Hematopoietic multipotent progenitor cell treated with erythropoietin and hydrocortisone succinate and interleukin-3 and kit ligand, for 4 days (in vitro differentiated cells): Measurements from ENCODE around the gene NOS2.
"Not testable (repeated sequence)": the region's sequence is repeated elsewhere in the genome, so short reads cannot be mapped to it uniquely, and the experiment has no call there.

ENCODE experiments used
- DNase-seq: peaks from one replicate; pipeline ENCODE4 v3.0.0-alpha.2; 2015

The NOS2 gene

DNA sequence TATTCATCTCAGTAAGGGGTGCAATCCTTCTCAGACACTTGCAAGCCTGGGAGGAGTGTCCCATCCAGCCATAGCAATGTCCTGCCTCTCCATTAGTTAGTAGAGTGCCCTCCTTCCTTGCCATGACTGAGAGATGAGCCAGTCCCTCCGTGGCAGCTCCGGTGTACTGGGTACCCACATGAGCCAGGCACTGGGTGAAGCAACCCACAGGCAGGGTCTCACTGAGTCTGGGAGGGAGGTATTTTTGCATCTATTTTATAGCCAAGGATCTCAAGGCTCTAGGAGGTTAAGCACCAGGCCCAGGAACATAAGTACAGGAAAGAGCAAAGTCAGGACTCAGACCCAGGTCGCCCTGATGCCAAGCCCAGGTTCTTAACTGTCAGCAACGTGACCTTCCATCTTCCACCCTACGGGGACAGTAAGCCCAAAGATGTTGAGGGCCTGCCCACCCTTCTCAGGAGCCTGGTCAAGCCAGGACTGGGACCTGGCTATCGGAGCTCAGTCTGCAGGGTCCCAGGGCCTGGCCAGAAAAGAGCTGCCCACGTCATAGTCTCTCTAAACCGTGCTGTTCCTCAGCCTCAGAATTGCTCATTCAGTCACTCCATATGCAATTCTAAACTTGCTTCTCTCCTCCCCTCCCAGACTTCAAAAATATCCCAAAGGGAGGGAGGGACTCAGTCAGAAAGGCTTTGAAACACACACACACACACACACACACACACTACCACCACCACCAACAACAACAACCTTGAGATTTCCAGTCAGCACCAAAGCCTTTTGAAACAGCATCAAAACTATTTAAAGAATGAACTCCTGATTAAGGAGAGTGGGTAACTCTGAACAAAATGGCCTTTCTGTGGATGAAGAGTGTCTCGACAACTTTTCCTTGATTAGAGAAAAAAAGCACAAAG is 16.6 kb downstream of the NOS2 start:
- DNase-seq, result no peak

DNA sequence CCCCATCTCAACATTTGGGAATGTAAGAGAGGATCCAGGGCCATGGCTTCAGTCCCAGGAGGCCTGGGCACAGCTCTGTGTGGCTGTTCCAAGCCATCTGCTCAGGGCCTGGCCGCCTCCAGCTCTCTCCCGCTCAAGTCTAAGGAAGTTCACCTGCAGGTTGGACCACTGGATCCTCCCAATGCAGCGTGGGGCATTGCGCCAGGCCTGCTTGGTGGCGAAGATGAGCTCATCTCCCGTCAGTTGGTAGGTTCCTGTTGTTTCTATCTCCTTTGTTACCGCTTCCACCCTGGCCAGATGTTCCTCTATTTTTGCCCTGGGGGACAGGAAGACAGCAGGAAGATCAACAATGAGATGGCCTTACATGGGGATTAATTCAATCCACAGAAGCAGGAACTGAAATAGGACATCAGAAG is 17.5 kb downstream of the NOS2 start:
- DNase-seq, result peak; percentile 27

DNA sequence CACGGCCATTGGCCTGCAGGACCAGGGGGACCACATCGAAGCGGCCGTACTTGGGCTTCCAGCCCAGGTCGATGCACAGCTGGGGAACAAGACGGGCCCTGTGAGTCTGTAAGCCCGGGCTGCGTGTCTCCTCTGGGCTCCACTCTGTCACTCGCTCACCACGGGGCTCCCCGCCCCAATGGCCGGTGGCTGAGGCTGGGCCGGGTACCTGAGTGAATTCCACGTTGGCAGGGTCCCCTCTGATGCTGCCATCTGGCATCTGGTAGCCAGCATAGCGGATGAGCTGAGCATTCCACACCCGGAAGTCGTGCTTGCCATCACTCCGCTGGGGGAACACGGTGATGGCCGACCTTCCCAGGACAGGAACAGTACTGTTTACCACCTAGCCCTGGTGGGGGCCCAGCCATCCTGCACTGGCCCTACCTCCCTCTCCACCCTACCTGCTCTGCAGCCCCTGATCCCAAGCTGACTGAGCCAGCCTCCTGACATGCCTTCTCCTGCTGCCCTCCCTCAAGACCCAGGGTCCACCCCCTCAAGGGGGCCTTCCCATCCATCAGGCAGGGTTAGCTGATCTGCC is 19.4 kb downstream of the NOS2 start:
- DNase-seq, result no peak

DNA sequence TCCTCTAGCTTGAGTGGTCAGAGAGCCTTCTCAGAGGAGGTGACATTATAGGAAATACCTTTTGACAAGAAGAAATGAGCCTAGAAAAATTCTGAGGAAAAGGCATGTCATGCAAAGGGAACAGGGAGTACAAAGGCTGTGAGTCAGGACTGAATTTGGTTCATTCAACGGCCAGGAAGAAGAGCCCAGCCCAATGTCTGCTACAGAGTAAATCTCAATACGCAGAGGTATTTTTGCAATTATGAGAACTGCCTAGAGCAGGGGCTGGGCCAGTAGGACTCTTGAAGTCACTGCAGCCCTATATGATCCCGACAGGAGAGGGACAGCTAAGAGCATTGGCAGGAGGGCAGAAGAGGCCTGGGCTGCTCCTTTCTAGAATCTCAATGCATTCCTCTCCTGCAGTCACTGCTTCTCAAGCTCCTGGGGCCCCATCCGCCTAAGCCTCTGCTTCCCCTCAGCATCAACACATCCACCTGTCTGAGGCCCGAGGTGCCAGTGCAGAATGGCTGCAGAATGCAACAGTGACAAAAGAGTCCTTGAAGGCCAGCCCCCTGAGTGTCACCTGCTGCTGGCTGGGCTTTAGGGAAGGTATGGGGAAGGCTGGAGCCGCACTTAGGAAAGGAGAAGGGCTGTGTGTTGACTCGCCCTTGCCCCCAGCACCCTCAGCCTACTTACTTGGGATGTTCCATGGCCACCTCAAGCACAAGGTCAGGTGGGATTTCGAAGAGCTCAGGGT is 20.1 kb downstream of the NOS2 start:
- DNase-seq, result no peak

DNA sequence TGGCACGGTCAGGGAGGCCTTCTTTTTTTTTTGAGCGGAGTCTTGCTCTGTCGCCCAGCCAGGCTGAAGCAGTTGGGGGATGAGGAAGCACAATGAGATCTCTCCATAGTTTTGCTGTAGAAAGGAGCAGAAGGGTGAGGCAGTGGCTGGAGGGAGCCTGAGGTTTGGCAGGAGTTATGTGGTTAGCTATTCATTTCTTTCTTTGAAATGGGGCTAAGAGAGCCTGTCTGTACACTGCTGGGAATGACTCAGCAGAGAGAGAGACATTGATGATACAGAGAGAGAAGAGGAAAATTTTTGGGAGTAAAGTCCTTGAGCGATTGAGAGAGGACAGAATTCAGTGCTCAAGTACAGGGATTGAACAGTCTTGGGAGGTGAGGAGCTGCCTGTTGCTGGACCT is 22.1 kb downstream of the NOS2 start:
- peak; percentile 50 for DNase-seq

DNA sequence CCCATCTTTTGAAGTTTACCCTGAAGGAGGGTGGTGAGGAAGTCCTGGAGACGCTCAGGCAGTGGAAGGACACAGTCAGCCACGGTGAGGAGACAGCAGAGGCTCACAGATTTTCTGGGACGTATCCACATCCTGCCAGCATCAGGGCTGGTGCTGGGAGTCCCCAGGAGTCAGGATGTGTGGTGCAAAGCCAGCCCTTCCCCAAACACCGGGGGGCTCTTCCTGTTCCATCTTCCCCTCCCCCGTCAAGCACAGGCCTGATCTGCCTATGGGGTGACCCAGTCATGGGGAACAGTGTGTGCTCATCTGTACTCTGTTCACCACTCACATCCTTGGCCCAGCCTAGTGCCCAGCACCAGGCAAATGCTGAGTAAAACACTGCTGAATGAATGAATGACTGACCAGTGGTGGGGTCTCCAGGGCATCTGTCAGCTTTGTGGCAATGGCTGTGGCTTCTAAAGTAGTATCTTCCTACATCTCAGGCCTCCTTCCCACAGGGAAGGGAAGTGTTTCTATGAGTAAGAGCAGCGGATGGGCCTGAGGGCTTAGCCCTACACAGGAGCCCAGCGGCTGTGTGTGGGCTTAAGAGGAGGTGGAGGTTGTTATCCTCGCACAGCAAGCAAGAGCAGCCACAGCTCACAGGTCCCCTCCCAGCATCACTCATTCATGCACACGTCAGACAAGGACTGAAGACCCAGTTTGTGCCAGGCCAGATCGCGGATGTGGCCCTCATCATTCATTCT is 23.3 kb downstream of the NOS2 start:
- no peak for DNase-seq

DNA sequence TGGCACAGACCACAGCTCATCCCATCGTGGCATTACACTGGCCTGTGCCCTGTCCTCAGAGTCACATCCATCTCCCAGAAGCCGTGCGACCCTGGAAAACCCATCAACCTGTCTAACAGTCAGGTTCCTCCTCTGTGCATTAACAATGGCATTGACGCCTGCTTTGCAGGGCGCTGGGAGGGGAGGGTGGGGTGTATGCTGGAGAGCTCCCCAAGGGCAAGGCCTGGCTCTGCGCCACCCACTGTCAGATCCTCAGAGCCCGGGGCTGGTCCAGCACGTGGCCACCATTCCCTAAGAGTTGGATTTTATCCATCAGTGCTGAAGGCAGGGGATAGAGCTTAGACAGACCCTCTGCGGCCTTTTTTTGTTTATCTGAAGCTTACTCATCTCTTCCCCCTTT is 28.7 kb downstream of the NOS2 start:
- no peak for DNase-seq

DNA sequence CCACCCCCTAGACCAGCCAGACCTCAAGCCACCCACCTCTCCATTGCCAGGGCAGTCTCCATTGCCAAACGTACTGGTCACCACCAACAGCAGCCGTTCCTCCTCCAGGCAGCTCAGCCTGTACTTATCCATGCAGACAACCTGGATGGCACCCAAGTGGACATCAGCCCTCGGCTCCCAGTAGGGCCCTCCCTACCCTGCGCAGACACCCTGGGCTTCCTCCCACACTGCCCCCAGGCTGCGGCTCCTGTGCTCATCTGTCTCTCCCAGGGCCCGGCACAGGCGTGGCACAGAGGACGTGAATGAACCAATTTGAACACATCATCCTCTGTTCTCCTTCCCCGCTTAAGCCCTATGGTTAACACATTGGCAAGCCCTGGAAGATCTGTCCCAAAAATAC is 29.5 kb downstream of the NOS2 start:
- DNase-seq, result no peak

DNA sequence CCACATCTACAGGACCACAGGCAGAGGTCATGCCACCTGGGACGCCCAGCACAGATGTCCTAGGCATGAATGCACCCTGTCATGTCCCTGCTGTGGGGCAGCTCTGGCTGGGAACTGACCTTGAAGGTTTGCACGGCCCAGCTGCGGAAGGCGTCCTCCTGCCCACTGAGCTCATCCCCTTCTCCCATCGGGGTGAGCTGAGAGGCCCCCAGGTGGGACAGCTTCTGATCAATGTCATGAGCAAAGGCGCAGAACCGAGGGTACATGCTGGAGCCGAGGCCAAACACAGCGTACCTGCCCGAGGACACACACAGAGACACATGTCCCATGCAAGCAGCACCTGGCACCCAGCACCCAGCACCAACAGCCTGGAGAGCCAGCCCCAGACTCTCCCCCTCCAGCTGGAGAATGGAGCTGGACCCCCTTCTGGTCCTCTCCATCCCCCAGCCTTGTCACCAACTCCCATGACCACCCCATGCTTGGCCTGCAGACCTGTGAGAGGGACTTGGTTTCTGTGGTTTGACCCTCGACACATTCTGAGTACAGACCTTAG is 31.4 kb downstream of the NOS2 start:
- DNase-seq, result no peak

DNA sequence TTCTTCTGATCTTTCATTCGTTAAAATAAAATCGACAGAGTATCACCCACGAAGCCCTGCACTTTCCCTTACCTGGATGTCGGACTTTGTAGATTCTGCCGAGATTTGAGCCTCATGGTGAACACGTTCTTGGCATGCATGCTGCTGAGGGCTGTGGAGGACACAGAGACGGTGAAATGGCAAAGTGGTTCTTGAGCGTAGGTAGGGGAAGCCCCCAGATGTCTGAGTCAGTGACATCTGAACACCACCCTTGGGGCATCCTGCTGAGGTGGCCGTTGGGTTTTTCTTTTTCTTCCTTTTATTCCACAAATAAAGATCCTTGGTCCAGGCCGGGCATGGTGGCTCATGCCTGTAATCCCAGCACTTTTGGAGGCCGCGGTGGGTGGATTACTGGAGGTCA is 33.9 kb downstream of the NOS2 start:
- no peak for DNase-seq

DNA sequence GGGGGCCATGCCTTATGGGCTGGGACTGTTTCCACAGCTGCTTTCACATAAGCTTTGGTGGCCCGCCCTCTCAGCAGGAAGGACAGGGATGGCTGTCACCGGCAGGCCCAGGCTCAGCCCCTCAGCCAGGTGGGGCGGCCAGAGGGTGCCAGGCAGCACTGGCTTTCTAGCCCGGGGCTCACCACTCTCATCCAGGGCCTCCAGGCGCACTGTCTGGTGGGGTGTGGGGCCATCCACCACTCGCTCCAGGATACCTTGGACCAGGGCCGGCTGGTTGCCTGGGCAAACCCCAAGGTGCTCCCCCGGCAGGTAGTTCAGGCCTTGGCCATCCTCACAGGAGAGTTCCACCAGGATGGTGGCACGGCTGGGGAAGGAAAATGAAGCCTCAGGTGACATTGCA is 35.0 kb downstream of the NOS2 start:
- no peak for DNase-seq

DNA sequence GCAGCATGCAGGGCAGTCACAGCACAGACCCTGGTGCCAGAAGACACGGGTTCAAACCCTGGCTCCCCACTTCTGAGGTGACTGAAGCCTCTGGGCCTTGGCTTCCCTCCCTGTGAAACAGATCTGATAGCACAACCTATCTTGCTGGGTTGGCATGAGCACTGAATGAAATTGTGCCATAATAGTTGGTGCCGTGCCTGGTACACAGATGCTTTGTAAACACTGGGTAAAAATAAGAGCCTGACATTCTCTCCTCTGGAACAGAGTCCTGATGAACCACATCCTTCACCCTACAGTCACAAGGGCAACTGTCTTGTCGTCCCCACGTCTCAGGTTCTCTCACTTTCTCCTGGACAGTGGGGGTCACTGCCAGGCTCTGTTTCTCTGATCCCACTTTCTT is 35.7 kb downstream of the NOS2 start:
- DNase-seq, result no peak

DNA sequence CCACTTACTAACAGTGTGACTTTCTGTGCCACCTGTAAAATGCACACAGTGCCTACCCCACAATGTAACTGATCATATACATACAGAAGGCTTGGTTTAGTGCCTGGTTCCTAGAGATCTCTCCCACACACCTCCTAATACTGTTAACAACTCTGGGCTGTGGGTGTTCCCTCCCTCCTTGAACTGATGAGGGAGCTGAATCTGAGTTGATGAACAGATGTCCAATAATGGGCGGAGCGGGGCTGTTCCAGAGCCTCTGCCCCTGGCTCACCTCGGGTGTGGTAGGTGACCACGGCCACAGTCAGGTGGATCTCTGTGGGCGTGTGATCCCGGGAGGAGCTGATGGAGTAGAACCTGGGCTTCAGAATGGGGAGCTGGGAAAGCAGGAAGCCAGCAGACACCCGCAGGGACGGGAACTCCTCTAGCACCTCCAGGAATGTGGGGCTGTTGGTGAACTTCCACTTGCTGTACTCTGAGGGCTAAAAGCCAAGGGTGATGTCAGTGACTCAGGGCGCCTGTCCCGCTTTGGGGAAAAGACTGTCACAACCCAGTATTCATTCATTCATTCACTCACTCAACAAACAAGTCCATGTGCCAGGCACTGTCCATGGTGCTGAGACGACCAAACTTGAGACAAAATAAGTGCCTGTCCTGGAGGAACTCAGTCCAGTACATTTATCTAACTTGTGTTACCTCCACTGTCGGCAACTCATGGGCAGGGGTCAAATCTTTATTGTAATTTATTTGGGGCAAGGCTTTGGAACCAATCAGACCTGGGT is 37.6 kb downstream of the NOS2 start:
- DNase-seq, result peak; percentile 69

DNA sequence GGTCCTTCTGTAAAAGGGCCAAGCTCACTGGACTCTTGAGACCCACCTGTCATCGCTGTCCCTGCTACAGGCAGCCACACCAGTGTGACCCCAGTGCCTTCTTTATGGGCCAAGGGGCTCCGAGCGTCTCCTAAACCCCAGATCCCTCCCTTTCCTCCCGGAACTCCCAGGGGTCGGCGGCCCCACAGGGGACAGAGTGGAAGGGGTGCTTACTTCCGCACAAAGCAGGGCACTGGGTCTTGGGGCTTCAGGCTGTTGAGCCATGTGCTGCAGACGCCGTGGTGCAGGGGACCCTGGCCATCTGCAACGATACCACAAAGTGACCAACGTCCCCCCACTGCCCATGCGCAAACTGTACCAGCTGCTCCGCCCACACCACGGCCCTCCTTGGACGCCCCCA is 39.4 kb downstream of the NOS2 start:
- DNase-seq, result not testable (repeated sequence)

DNA sequence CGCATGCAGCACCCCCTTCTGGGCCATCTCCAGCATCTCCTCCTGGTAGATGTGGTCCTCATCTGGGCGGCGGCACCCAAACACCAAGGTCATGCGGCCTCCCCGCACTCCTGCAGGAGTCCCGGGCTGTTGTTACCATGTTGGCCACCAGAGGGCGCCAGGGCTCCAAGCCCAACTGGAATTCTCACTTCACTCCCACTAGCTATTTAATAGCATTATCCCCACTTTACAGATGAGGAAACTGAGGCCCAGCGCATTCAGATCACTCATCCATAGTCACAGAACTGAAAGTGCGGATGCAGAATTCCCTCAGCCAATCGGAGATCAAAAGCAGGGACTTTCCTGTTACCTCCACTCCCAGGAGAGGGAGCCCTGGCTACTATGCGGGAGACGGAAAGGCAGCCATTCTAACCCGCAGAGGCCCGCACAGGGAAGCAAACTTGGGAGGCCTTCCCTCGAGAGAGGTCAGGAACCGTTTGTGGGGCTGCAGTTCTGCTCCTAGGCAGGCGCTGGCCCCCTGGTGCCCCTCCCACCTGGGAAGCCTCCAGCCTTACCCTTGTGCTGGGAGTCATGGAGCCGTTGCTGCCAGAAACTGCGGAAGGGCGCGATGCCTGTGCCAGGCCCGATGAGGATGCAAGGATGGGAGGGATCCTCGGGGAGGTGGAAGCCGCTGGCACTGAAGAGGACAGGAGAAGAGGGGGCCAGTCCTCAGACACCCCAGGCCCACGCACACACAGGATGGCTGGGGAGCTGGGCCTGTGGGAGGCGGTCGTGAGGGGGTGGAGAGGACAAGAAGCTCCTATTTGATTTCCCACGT is 40.1 kb downstream of the NOS2 start:
- DNase-seq, result peak; percentile 80

DNA sequence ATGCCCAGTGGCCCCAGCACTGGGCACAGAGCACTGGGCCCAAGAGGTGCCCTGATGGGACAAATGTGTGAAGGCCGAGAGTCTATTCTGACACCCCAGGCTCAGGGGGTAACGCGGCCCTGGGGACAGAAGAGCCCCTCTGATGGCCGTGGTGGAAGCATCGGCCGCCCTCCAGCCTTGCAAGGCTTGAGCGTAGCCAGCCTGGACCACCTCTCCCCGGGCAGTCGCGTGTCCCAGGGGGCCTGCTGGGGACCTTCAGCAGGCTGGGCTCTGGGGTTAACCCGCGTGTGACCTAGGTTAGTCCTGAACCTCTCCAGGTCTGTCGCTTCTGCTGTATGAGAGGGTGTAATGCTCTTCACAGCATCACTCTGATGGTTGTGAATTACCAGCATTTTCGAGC is 40.8 kb downstream of the NOS2 start:
- no peak for DNase-seq

DNA sequence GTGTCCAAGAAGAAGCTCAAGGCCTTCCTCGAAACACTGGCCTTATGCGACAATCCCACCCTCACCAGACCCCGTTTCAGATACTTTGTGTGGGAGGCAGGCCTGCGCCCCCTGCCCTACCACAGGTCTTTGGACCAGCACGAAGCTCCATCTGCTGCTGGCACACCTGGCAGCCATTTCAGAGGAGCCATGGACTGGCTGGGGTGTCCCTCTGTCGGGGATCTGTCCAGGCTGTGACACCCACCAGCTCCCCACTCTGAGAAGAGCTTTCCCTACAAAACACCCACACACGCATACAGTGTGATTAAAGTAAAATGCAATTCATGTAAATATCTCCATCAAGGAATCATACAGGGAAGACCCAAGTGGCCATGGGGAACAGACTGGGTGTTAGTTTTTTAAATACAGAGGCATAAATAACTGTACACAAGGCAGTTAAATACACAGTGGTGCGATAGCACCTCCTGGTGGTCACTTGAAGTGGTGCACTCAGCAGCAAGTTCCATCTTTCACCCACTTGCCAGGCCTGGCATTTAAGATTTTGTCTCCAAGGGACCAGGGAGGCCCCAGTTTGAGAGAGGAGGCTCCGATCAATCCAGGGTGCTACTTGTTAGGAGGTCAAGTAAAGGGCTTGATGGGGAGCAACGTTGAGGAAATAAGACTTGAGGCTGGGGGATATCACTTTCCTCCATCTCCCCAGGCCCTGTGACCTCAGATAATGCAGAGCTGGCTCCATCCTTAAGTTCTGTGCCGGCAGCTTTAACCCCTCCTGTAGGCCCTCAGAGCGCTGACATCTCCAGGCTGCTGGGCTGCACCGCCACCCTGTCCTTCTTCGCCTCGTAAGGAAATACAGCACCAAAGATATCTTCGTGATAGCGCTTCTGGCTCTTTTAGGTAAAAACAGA is 43.6 kb downstream of the NOS2 start:
- peak; percentile 79 for DNase-seq

DNA sequence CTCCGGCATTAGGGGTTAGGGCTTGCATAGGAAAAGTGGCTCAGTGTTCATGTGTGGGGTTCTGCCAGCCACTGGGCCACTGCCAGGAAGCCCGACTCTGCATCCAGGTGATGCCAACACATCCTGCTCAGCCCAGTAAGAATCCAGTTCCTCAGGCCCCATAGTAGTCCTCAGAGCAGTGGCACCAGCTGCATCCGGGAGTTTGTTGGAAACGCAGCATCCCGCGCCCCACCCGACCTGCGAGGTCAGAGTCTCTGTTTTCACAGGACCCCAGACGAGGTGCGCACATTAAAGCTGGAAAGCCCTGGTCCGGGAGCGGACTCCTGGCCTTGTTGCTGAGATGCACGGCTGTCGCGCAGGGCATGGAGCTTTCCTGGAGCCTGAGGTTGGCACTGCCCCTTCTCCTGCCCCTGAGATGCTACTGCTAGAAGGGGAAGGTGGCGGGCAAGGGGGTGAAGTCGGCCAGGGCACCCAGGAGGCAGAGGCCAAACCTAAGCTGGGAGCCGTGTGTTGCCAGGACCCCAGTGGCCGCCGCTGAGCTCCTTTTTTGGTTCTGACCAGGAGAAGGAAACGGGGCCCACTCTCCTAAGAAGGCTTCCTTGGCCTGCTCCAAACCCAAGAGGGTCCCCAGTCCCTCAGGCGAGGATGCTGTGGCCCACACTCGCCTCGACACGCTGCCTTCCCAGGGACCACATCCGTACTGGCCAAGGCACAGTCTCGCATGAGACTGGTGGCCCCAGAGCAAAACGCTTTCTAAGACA is 44.4 kb downstream of the NOS2 start:
- DNase-seq, result no peak

DNA sequence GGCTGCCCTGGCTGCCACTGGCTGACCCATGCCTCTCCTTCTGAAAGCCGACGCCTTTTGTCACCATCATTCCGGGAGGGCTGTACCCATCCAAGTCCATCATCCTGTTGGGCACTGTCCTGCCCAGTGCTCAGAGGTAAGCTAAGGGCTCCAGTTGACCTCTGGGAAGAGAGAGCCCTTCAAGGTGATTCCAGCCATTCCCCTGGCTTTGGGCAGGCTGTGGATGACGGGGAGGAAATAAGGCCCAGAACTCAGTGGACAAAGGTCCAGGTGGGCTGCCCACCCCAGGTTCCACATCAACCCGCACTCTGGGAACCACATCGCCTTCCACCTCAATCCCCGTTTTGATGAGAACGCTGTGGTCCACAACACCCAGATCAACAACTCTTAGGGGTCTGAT is 45.8 kb downstream of the NOS2 start:
- DNase-seq, result no peak
